ENCODE data around the gene ADSS1.

GRCh38 chr14:104734051-104734587 is 10.1 kb downstream of the ADSS1 start:
- TF ChIP-seq NR3C1 (CRISPR knock-in tag; conservative IDR thresholded peaks at IDR 0.05; ENCODE audit: low read depth) = no peak
- TF ChIP-seq HMGA2 (CRISPR knock-in tag; IDR thresholded peaks at IDR 0.05) = no peak
- TF ChIP-seq, protein P1, sequence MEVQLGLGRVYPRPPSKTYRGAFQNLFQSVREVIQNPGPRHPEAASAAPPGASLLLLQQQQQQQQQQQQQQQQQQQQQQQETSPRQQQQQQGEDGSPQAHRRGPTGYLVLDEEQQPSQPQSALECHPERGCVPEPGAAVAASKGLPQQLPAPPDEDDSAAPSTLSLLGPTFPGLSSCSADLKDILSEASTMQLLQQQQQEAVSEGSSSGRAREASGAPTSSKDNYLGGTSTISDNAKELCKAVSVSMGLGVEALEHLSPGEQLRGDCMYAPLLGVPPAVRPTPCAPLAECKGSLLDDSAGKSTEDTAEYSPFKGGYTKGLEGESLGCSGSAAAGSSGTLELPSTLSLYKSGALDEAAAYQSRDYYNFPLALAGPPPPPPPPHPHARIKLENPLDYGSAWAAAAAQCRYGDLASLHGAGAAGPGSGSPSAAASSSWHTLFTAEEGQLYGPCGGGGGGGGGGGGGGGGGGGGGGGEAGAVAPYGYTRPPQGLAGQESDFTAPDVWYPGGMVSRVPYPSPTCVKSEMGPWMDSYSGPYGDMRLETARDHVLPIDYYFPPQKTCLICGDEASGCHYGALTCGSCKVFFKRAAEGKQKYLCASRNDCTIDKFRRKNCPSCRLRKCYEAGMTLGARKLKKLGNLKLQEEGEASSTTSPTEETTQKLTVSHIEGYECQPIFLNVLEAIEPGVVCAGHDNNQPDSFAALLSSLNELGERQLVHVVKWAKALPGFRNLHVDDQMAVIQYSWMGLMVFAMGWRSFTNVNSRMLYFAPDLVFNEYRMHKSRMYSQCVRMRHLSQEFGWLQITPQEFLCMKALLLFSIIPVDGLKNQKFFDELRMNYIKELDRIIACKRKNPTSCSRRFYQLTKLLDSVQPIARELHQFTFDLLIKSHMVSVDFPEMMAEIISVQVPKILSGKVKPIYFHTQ (CRISPR knock-in tag; IDR thresholded peaks at IDR 0.05) = no peak
- no peak for TF ChIP-seq CTCF (IDR thresholded peaks at IDR 0.05)
- TF ChIP-seq NFE2L1 (CRISPR knock-in tag; IDR thresholded peaks at IDR 0.05) = no peak
- TF ChIP-seq, protein P2, sequence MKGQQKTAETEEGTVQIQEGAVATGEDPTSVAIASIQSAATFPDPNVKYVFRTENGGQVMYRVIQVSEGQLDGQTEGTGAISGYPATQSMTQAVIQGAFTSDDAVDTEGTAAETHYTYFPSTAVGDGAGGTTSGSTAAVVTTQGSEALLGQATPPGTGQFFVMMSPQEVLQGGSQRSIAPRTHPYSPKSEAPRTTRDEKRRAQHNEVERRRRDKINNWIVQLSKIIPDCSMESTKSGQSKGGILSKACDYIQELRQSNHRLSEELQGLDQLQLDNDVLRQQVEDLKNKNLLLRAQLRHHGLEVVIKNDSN (CRISPR knock-in tag; IDR thresholded peaks at IDR 0.05) = no peak
- TF ChIP-seq, protein P3, sequence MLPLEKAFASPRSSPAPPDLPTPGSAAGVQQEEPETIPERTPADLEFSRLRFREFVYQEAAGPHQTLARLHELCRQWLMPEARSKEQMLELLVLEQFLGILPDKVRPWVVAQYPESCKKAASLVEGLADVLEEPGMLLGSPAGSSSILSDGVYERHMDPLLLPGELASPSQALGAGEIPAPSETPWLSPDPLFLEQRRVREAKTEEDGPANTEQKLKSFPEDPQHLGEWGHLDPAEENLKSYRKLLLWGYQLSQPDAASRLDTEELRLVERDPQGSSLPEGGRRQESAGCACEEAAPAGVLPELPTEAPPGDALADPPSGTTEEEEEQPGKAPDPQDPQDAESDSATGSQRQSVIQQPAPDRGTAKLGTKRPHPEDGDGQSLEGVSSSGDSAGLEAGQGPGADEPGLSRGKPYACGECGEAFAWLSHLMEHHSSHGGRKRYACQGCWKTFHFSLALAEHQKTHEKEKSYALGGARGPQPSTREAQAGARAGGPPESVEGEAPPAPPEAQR (CRISPR knock-in tag; IDR thresholded peaks at IDR 0.05) = no peak
- TF ChIP-seq RELA (CRISPR knock-in tag; IDR thresholded peaks at IDR 0.05; ENCODE audit: borderline replicate concordance) = no peak
- TF ChIP-seq, protein P4, sequence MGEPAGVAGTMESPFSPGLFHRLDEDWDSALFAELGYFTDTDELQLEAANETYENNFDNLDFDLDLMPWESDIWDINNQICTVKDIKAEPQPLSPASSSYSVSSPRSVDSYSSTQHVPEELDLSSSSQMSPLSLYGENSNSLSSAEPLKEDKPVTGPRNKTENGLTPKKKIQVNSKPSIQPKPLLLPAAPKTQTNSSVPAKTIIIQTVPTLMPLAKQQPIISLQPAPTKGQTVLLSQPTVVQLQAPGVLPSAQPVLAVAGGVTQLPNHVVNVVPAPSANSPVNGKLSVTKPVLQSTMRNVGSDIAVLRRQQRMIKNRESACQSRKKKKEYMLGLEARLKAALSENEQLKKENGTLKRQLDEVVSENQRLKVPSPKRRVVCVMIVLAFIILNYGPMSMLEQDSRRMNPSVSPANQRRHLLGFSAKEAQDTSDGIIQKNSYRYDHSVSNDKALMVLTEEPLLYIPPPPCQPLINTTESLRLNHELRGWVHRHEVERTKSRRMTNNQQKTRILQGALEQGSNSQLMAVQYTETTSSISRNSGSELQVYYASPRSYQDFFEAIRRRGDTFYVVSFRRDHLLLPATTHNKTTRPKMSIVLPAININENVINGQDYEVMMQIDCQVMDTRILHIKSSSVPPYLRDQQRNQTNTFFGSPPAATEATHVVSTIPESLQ (CRISPR knock-in tag; IDR thresholded peaks at IDR 0.05) = no peak
- no peak for TF ChIP-seq ZNF232 (CRISPR knock-in tag; IDR thresholded peaks at IDR 0.05)
- TF ChIP-seq TEAD4 (CRISPR knock-in tag; IDR thresholded peaks at IDR 0.05) = no peak
- TF ChIP-seq CREB1 (CRISPR knock-in tag; IDR thresholded peaks at IDR 0.05) = no peak
- TF ChIP-seq ELF4 (CRISPR knock-in tag; IDR thresholded peaks at IDR 0.05; ENCODE audit: low read depth) = no peak
